Measurements from ENCODE around the gene TSC1. TPM values are rescaled to one million over a fixed set of nuclear protein-coding genes. Genes with fewer than 3 reads are reported as not detected.

The TSC1 gene
- total RNA-seq, 2 experiments from 2014 or later: 20.7 to 23.2 TPM

DNA sequence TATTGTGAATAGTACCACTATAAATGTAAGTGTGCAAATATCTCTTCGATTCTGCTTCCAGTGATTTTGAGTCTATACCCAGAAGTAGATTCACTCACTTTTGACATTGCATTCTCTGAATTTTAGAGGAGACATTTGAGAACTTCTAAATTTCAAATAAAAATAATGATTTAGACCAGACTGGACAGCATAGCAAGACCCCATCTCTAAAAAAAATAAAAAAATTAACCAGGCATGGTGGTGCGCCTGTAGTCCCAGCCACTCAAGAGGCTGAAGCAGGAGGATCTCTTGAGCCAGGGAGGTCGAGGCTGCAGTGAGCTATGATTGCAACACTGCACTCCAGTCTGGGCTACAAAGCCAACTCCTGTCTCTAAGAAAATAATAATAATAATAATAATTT lies 32.2 kb upstream of the TSC1 start:
- Mint-ChIP-seq H3K27ac (no peak overlapping the region), H3K4me1 (ENCODE audit: low read depth) (peaks cover 5% of the 10 kb centered on the region), H3K4me3 (no peak overlapping the region), H3K27me3 (peaks cover 32% of the 10 kb centered on the region), H3K36me3 (ENCODE audit: low read depth) (no peaks in the 10 kb centered on the region), H3K9me3 (no peaks in the 10 kb centered on the region)
- DNase-seq (no peak), ATAC-seq (no peak)
- TF ChIP-seq CTCF (IDR thresholded peaks at IDR 0.05): no peak
- ChIA-PET CTCF (interaction anchor here (1.7 to 2.0 kb wide), 3 partner anchors 12 to 46 kb away, joined by 3 to 7 read pairs (median 5); no protein-coding TSS in a partner anchor), POLR2A (no interaction called here)
- intact Hi-C loops (cut with micrococcal nuclease): no loop called here

- Mint-ChIP-seq H3K36me3 (ENCODE audit: low read depth) (no peaks in the 10 kb centered on the region), H3K4me3 (no peak overlapping the region), H3K27ac (no peak overlapping the region), H3K4me1 (ENCODE audit: low read depth) (peaks cover 5% of the 10 kb centered on the region), H3K9me3 (no peaks in the 10 kb centered on the region), H3K27me3 (peaks cover 29% of the 10 kb centered on the region)
- ATAC-seq (no peak), DNase-seq (no peak)
- ChIA-PET POLR2A (interaction anchor here (0.7 kb wide), 1 partner anchor 172 kb away, joined by 3 read pairs; no protein-coding TSS in a partner anchor), CTCF (interaction anchor here (0.6 to 2.0 kb wide), 3 partner anchors 12 to 162 kb away, joined by 3 to 7 read pairs (median 5); no protein-coding TSS in a partner anchor)
- no peak for TF ChIP-seq CTCF (IDR thresholded peaks at IDR 0.05)
- intact Hi-C loops (cut with micrococcal nuclease): no loop called here
Observed at GRCh38 chr9:132975961-132976360, 31.5 kb upstream of the TSC1 start.

GRCh38 chr9:132973713-132974112 lies 29.3 kb upstream of the TSC1 start:
- Mint-ChIP-seq H3K27me3 (peaks cover 15% of the 10 kb centered on the region), H3K4me1 (ENCODE audit: low read depth) (peaks cover 5% of the 10 kb centered on the region), H3K27ac (no peak overlapping the region), H3K9me3 (no peaks in the 10 kb centered on the region), H3K36me3 (ENCODE audit: low read depth) (no peaks in the 10 kb centered on the region), H3K4me3 (no peak overlapping the region)
- no peak for ATAC-seq
- no peak for TF ChIP-seq CTCF (IDR thresholded peaks at IDR 0.05)
- ChIA-PET CTCF (interaction anchor here (0.8 to 3.4 kb wide), 6 partner anchors 18 to 69 kb away, joined by 3 to 8 read pairs (median 4); no protein-coding TSS in a partner anchor), POLR2A (no interaction called here)
- intact Hi-C loops (cut with micrococcal nuclease): no loop called here
- DNase-seq: peak; percentile 36

GRCh38 chr9:132973166-132973565 lies 28.8 kb upstream of the TSC1 start:
- H3K4me1 Mint-ChIP-seq (ENCODE audit: low read depth): peaks cover 3% of the 10 kb centered on the region
- no peak for TF ChIP-seq CTCF (IDR thresholded peaks at IDR 0.05)
- H3K27me3 Mint-ChIP-seq: peaks cover 11% of the 10 kb centered on the region
- H3K36me3 Mint-ChIP-seq (ENCODE audit: low read depth): no peaks in the 10 kb centered on the region
- ChIA-PET CTCF (interaction anchor here (0.7 to 3.4 kb wide), 9 partner anchors 19 to 70 kb away, joined by 3 to 8 read pairs (median 4); no protein-coding TSS in a partner anchor), POLR2A (no interaction called here)
- H3K27ac Mint-ChIP-seq: no peak overlapping the region
- intact Hi-C loops (cut with micrococcal nuclease): no loop called here
- H3K9me3 Mint-ChIP-seq: no peaks in the 10 kb centered on the region
- no peak overlapping the region for H3K4me3 Mint-ChIP-seq
- DNase-seq (no peak), ATAC-seq (no peak)

DNA sequence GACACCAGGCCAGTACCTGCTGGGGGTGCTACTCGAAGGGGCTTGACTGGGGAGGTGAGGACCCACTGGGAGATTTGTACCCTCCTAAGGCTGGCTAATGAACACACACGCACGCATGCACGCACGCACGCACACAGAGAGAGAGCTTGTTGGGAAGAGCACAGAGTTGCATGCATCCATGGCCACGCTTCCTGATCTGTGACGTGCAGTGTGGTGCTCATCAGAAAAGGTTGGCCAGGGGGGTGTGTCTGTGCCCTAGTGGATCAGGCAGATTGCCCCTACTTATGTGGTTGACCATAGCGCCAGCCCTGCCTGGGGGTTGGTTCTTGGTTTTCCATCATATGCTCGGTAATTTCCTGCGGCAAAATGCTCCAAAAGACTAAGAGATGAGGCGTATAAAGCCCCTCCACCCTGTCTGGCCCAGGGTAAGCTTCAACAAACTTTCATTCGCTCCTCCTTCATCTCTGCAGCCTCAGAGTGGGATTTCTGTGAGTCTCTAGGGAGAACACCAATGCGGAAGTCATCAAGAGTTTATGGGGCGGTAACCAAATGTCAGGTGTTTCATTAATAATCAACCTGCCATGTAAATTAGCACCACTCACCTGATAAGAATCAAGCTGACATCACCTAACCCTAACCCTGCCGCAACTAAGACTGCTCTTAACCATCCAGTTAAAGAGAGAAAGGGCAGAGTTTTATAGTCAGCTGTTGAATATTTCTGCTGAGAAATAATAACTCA lies 26.1 kb upstream of the TSC1 start:
- Mint-ChIP-seq H3K4me3 (no peak overlapping the region), H3K27ac (no peak overlapping the region), H3K36me3 (ENCODE audit: low read depth) (no peaks in the 10 kb centered on the region), H3K27me3 (peaks cover 5% of the 10 kb centered on the region), H3K4me1 (ENCODE audit: low read depth) (peaks cover 3% of the 10 kb centered on the region), H3K9me3 (no peaks in the 10 kb centered on the region)
- DNase-seq: no peak
- ChIA-PET POLR2A (no interaction called here), CTCF (interaction anchor here (1.5 to 2.5 kb wide), 2 partner anchors 36 to 68 kb away, joined by 8 to 10 read pairs; no protein-coding TSS in a partner anchor)
- intact Hi-C loops (cut with micrococcal nuclease): no loop called here
- ATAC-seq: no peak
- TF ChIP-seq CTCF (IDR thresholded peaks at IDR 0.05): no peak
